Medulla oblongata (tissue), 1 donor: ENCODE results near the gene DLG2.

ENCODE experiments used
- DNase-seq: peaks from one replicate; pipeline ENCODE4 v3.0.0-alpha.2; 2015; ENCODE audit errors: extremely low spot score

Gene DLG2

DNA sequence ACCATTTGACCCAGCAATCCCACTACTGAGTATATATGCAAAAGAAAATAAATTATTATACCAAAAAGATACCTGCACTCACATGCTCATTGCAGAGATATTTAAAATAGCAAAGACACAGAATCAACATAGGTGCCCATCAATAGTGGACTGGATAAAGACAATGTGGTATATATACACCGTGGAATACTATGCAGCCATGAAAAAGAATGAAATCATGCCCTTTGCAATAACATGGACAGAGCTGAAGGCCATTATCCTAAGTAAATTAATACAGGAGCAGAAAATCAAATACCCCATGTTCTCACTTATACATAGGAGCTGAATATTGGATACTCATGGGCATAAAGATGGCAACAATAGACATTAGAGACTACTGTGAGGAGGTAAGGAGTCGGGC lies 68.7 kb downstream of the DLG2 start:
- no peak for DNase-seq

DNA sequence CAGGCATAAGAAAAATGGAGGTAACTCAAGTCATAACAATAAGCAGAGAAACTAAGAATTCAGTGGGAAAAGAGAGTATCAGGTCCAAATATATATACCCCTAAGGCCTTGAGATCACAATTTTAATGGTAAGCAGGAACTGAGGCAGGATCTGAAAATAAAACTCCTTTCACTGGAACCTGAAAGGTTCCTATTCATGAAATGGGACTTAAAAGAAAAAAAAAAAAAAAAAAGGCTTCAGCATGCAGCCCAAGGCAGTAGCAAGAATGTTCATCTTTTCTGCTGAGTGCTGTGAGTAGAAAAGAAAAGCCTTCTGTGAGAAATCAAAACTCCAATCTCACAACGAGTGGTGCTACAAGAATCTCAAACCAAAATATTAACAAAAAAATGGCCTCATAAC lies 75.3 kb downstream of the DLG2 start:
- DNase-seq, result no peak

DNA sequence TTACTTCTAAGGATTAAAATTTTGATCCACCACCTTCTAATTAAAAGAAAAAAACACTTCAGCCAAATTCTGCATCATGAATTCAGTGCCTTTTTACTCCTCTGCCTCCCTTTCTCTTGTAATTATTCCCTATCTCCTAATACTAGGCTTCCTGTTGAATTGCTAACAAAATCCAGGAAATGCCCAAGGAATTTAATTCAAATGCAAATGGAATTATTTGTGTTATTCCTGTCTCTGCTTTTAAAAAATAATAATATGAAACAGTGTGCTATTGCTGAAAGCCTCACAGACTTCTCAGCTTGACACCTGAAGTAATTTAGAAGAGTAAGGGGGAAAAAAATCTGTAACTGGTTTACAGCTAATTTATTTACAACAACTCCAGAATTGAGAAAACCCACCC lies 85.5 kb downstream of the DLG2 start:
- no peak for DNase-seq

GRCh38 chr11:85540635-85541205 lies 86.4 kb downstream of the DLG2 start:
- DNase-seq, result peak; percentile 11

DNA sequence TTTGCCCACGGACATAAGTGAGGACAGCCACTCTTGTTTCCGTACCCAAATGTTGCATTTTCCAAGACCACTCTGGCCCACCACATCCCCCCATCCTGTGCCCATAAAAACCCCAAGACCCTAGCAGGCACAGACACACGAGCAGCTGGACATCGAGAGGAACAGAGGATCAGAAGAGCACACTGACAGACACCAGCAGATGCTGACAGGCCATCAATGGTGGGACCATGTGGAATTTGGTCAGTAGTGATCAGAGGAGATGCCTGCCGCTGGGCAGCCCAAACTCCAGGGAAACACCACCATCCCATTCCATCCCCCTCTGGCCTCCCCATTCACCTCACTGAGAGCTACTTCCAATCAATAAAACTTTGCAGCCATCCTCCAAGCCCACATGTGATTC lies 87.0 kb downstream of the DLG2 start:
- no peak for DNase-seq

GRCh38 chr11:85539740-85540139 lies 87.4 kb downstream of the DLG2 start:
- DNase-seq, result no peak

DNA sequence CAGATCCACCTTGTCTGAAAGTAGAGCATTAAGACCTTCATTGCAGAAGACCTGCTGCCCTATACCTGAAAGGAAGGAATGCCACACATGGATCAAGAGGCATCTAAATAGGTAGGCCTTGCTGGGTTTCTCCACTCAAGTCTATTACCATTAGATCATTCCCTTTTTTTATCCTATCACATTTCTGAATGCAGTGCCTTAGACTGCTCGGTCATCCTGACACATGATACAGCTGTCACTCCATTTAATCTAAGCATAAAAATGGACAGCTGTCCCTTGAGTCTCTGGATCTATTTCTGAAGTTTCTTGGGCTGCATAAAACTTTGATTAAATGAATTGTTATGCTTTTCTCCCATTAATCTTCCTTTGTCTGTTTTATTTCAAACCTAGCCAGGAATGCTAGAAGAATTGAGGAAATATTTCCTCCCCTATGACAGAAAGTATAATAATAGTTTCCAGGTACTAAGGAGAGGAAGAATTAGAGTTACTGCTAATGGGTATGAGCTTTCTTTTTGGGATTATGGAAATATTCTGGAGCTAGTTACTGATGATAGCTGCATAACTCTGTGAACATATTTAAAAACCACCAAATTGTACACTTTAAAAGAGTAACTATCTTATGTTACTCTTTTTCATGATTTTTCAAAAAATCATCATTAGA lies 88.0 kb downstream of the DLG2 start:
- no peak for DNase-seq

DNA sequence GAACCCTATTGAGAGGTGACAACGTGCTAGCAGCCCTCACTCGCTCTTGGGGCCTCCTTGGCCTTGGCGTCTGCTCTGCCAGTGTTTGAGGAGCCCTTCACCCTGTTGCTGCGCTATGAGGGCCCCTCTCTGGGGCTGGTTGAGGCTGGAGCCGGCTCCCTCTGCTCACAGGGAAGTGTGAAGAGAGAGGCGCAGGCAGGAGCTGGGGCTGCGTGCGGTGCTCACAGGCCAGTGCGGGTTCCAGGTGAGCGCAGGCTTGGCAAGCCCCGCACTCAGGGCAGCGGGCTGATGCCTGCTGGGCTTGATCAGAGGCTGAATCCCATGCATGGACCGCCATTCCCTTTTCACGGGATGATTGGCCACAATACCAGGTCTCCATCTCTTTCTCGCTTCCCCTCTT lies 90.7 kb downstream of the DLG2 start:
- DNase-seq, result no peak

- DNase-seq, result no peak
Measured at GRCh38 chr11:85534806-85535205, 92.3 kb downstream of the DLG2 start.

GRCh38 chr11:85531191-85531897 lies 95.8 kb downstream of the DLG2 start:
- no peak for DNase-seq

DNA sequence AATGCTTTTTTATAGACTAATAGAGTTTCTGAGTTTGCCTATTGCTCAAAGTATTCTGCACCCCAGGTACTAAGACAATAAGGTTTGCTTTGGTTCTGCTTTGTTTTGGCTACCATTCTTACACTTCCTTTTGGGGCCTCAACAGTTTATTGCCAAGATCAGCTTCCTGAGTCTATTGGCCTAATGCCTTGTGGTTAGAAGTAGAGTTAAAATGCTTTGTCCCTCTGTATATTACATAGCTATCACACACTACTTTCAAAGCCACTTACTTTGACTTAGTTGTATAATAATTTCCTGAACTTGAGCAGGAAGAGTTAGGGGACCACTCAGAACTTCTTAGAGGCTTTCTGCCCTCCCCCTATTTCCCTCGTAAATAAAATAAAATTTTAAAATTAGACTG lies 96.5 kb downstream of the DLG2 start:
- no peak for DNase-seq

- DNase-seq, result no peak
Measured at GRCh38 chr11:85526564-85526963, 100.6 kb downstream of the DLG2 start.

DNA sequence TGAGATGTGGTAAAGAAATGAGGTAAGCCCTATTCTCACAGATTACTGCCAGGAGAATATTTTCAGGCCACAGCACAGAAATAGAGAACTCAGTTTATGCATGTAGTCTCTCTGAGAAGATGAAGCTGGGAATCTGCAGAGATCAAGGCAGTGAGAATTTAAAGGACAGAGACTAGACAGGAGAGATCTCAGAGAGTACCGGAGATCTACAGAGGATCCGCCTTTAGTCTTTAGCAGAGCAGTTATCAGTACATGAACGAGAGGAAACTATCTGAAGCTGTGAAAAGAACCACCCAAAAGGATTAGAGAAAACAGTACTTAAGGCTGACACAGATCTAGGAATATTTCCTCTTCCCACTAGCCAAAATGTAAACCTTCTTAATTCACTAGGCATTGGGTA lies 101.5 kb downstream of the DLG2 start:
- DNase-seq, result no peak

GRCh38 chr11:85517272-85517671 lies 109.9 kb downstream of the DLG2 start:
- DNase-seq, result no peak

GRCh38 chr11:85495918-85496317 lies 131.2 kb downstream of the DLG2 start:
- DNase-seq, result no peak

DNA sequence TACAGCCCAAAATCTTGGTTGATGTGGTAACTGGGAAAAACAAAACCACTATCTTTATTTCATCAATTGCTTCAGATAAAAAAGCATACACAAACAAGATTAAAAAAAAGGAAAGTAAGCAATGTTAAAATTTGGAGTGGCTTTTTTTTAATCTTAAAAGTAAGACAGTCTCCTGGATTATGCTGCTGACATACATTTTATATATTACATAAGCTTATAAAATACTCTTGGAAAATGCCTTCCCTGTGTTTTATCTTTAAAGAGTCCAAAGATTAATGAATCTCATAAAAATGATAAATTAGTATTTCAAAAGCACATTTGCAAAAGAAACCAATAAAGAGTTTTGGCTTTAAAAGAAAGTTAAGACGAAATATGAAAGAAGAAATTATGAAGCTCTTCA lies 132.7 kb downstream of the DLG2 start:
- DNase-seq, result no peak

DNA sequence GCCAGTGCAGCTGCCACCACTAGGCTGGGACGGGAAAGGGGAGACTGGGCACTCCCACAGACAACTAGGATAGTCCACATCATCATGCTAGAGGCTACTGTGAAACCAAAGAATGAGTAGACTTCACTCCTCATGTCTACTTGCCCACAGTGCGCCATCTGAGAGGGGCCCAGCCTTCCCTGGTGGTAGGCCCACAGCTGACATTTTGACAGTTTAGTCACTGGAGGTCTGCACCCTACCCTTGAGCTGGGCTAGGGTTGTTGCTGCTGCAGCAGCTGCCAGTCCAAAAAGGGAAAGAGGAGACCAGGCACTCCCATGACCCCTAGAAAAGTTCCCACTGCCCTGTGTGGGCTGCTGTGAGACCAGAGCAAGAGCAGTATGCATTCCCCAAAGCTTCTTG lies 141.2 kb downstream of the DLG2 start:
- DNase-seq, result no peak

DNA sequence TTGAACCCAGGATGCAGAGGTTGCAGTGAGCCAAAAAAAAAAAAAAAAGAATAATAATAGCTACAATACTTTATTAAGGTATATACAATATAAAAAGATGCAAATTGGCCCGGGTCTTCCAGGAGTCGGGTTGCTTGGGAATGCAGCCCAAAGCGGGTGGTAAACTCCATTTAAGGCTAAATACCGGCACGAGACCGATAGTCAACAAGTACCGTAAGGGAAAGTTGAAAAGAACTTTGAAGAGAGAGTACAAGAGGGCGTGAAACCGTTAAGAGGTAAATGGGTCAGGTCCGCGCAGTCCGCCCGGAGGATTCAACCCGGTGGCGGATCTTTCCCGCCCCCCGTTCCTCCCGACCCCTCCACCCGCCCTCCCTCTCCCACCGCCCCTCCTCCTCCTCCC lies 143.3 kb downstream of the DLG2 start:
- DNase-seq, result no peak

DNA sequence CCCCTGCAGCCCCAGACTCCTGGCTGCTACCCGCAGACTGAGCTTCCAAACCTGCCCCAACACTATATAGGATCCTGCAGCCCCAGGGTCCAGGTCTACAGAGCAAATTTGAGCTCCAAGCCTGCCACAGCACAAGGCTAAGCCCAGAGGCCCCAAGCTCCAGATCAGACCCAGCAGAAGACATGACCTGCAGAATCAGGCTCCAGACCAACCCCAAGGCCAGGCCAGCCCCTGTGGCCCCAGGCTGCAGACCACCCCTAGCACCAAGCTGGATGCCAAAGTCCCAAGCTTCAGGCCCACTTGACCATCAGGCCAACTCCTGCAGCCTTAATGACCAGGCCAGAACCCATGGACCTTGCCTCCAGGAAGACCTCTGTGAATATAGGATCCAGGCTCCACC lies 145.3 kb downstream of the DLG2 start:
- no peak for DNase-seq

DNA sequence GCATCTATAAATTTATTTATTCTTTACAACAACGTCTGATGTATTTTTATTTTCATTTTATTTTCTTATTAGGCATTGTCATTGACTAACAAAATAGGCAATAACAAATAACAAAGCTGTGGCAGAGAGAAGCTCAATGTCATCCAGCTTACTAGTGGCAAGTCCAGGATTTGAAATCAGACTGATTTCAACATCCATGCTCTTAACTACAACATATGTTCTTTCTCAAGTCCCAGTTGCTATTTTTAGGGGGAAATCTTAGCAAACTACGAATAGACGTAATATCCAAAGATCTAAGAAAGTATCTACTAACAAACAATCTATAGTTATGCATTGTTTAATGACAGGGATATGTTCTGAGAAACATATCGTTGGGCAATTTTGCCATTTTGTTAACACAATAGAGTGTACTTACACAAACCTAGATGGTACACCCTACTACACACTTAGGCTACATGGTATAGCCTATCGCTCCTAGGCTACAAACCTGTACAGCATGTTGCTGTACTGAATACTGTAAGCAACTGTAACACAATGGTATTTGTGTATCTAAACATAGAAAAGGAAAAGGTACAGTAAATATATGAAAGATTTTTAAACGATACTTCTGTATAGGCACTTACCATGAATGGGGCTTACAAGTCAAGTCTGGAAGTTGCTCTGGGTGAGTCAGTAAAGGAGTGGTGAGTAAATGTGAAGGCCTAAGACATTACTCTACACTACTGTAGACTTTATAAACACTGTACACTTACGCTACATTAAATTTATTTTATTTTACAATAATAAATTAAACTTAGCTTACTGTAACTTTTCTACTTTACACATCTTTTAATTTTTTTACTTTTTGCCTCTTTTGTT lies 151.3 kb downstream of the DLG2 start:
- DNase-seq, result no peak

DNA sequence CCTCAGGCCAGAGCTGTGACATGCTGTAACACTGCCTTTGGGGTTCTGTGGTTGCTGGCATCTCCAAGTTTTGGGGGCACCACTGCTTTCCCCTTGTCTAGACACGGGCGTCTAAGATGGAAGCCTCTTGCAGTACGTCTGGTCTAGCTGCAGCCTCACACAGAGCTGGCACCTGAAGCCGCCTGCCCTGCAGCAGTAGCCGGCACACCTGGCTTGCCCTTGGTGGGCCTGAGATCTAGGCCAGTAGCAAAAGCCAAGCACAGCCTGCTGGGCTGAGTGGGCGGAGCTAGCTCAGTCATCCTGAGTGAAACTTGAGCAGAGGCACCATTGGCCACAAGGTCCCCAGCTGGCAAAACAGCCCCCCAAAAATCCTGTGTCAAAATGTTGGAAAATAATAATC lies 154.2 kb downstream of the DLG2 start:
- no peak for DNase-seq

DNA sequence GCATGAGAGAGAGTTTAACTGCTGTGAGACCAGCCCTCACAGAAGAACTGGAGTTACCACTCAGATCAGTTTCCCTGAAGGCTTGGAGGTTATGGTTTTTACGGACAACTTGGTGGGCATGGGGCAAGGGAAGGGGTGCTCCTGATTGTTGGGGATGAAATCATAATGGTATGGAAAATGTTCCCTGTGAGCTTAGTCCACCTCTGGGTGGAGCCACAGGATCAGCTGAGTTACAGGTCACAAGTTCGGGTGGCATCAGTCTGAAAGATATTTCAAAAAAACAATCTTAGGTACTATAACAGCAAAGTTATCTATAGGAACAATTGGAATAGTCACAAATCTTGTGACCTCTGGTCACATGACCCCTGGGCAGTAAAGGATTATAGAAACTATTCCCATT lies 162.9 kb downstream of the DLG2 start:
- no peak for DNase-seq

DNA sequence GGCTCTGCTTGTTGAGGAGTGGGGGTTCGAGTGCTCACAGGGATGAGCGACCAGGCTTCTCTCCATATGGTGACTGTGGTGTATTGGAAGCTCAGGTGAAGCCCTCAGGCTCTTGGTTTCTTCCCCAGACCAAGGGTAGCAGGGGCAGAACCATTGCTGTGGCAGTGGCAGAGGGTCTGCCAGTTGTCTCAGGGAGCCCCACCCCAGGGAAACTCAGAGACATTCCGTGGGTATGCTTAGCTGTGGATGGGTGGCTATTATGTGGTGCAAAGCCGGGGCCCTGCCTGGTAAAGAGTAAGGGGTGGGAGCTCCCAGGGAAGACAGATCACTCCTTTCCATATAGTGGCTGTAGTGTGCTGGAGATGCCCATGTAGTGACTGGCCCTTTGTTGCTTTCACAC lies 167.8 kb downstream of the DLG2 start:
- DNase-seq, result no peak
